HepG2 (cell line): ENCODE results near the gene DMGDH. TPM values are rescaled to one million over a fixed set of nuclear protein-coding genes. Genes with fewer than 3 reads are reported as not detected.

ENCODE experiments used
- ATAC-seq: fragments of 200-7000 bp; cut with Tn5 transposase; 3 replicates; pipeline ENCODE4 v1.9.1; 2020; ENCODE audit warnings: mild to moderate bottlenecking, moderate library complexity
- BruUV-seq: library from RNA; stranded (reverse); fragments of 400-500 nt; replicated peaks from 2 replicates; lab custom pipeline; 2021; lab: Mats Ljungman, UMichigan
- CTCF ChIA-PET: fragments of 300-600 bp; formaldehyde crosslinking; extraction: SDS; loops from one replicate; lab custom pipeline; 2021; ENCODE audit warnings: low total read pairs, inconsistent platforms, low intra/inter-chr PET ratio; lab: Yijun Ruan, JAX
- POLR2A ChIA-PET: fragments of 350-600 bp; sonication (Branson Sonifier 250); formaldehyde crosslinking; loops from one replicate; lab custom pipeline; 2020; ENCODE audit warnings: antibody characterized with exemption, inconsistent platforms; lab: Yijun Ruan, JAX
- DNase-seq: peaks from one replicate; pipeline ENCODE4 v3.0.0-alpha.2; 2015; ENCODE audit warnings: low spot score
- FAIRE-seq: peaks from 3 replicates; lab custom pipeline; 2011; peaks lifted over from hg19 to GRCh38; lab: Jason Lieb, UNC
- H2AFZ ChIP-seq: one replicate; pipeline ENCODE4 v1.6.1; 2011; ENCODE audit warnings: low read length, inconsistent platforms
- H3K27ac ChIP-seq: fragments of 300-600 bp; 3 replicates; pipeline ENCODE4 v1.8.0; 2011; ENCODE audit warnings: mixed run types, mild to moderate bottlenecking, mixed read lengths, low read length, inconsistent platforms; ENCODE audit not compliant: insufficient read depth; ENCODE audit errors: extremely low read length
- H3K27me3 ChIP-seq, 2 experiments: fragments of 200-600 bp in 1 of 2; 2 replicates in 1 of 2; 3 replicates in 1 of 2; pipeline versions ENCODE4 v1.6.0 to v1.8.0; 2011; ENCODE audit warnings: low read length in 2 of 2, mild to moderate bottlenecking in 2 of 2, moderate library complexity in 2 of 2, inconsistent platforms in 1 of 2; ENCODE audit not compliant: insufficient read depth in 2 of 2, control insufficient read depth in 1 of 2
- H3K36me3 ChIP-seq, 2 experiments: fragments of 200-600 bp in 1 of 2; replicated peaks in 1 of 2; 2 replicates in 1 of 2; 3 replicates in 1 of 2; pipeline versions ENCODE4 v1.5.1 to v1.8.0; 2011; ENCODE audit warnings: low read length in 2 of 2, inconsistent platforms in 1 of 2; ENCODE audit not compliant: insufficient read depth in 2 of 2, control insufficient read depth in 1 of 2
- H3K4me1 ChIP-seq: 2 replicates; pipeline ENCODE4 v1.5.1; 2012; ENCODE audit warnings: low read length, inconsistent platforms; ENCODE audit not compliant: insufficient read depth
- H3K4me2 ChIP-seq: 2 replicates; pipeline ENCODE4 v1.6.0; 2011; ENCODE audit warnings: low read depth, low read length, inconsistent platforms
- H3K4me3 ChIP-seq, 3 experiments: fragments of 200-600 bp in 1 of 3; sonication (generic), shearing (Covaris generic) in 1 of 3; replicated peaks in 1 of 3; 2 replicates each; pipeline ENCODE4 v1.5.1; 2011 to 2016; ENCODE audit warnings: low read length in 3 of 3, inconsistent platforms in 2 of 3, low read depth in 2 of 3, mild to moderate bottlenecking in 2 of 3, control low read depth in 1 of 3, mixed read lengths in 1 of 3; ENCODE audit not compliant: insufficient read depth in 1 of 3
- H3K79me2 ChIP-seq: one replicate; pipeline ENCODE4 v1.6.1; 2011; ENCODE audit warnings: low read length, inconsistent platforms; ENCODE audit not compliant: insufficient read depth
- H3K9ac ChIP-seq: 2 replicates; pipeline ENCODE4 v1.6.0; 2011; ENCODE audit warnings: mild to moderate bottlenecking, low read depth, low read length, inconsistent platforms; ENCODE audit not compliant: insufficient read depth
- H3K9me3 ChIP-seq: 2 replicates; pipeline ENCODE4 v1.5.1; 2012; ENCODE audit warnings: mild to moderate bottlenecking, low read length
- H4K20me1 ChIP-seq: 2 replicates; pipeline ENCODE4 v1.6.0; 2011; ENCODE audit warnings: inconsistent platforms, mild to moderate bottlenecking, low read length, moderate library complexity; ENCODE audit not compliant: insufficient read depth
- CREM ChIP-seq, 2 experiments: sonication (generic) in 1 of 2; formaldehyde crosslinking in 1 of 2; IDR thresholded peaks; 2 replicates each; pipeline versions ENCODE4 v1.4.0 to v1.6.1; 2016 to 2020; ENCODE audit warnings: antibody characterized with exemption in 1 of 2, mild to moderate bottlenecking in 1 of 2, missing genetic modification reagents in 1 of 2
- ISL2 ChIP-seq: sonication (generic); formaldehyde crosslinking; IDR thresholded peaks from 2 replicates; pipeline ENCODE4 v1.5.0; 2020; ENCODE audit warnings: missing genetic modification reagents
- NPAS2 ChIP-seq: sonication (generic); formaldehyde crosslinking; IDR thresholded peaks from 2 replicates; pipeline ENCODE4 v1.8.0; 2022; ENCODE audit warnings: mild to moderate bottlenecking, missing genetic modification reagents, borderline replicate concordance
- PHF21A ChIP-seq: sonication (generic); formaldehyde crosslinking; IDR thresholded peaks from 2 replicates; pipeline ENCODE4 v1.5.0; 2020; ENCODE audit warnings: mild to moderate bottlenecking, missing genetic modification reagents
- SAP130 ChIP-seq: IDR thresholded peaks from 2 replicates; pipeline ENCODE4 v1.6.1; 2016; ENCODE audit warnings: low read depth
- SKIL ChIP-seq: sonication (generic); formaldehyde crosslinking; IDR thresholded peaks from 2 replicates; pipeline ENCODE4 v1.8.0; 2022; ENCODE audit warnings: missing genetic modification reagents, mild to moderate bottlenecking, moderate library complexity, borderline replicate concordance
- SOX13 ChIP-seq, 3 experiments: fragments of 450-650 bp in 1 of 3; sonication (generic) in 1 of 3; formaldehyde crosslinking in 1 of 3; IDR thresholded peaks in 2 of 3; conservative IDR thresholded peaks in 1 of 3; 2 replicates each; pipeline versions ENCODE4 v1.5.0 to v1.6.1; 2016 to 2020; ENCODE audit warnings: antibody characterized with exemption in 1 of 3, mild to moderate bottlenecking in 1 of 3, missing compliant biosample characterization in 1 of 3, missing genetic modification reagents in 1 of 3, moderate library complexity in 1 of 3
- SRF ChIP-seq: IDR thresholded peaks from 2 replicates; pipeline ENCODE4 v1.6.1; 2011; ENCODE audit warnings: mild to moderate bottlenecking, low read depth, low read length, moderate library complexity
- TAF15 ChIP-seq: fragments of 200-400 bp; formaldehyde crosslinking; IDR thresholded peaks from one replicate; pipeline ENCODE4 v1.6.1; 2018; ENCODE audit warnings: mild to moderate bottlenecking, low read depth, low read length; ENCODE audit not compliant: poor library complexity, severe bottlenecking
- TCF7 ChIP-seq: sonication (generic); IDR thresholded peaks from 2 replicates; pipeline ENCODE4 v1.6.1; 2016; ENCODE audit warnings: antibody characterized with exemption, low read depth
- ZBTB34 ChIP-seq: sonication (generic); formaldehyde crosslinking; IDR thresholded peaks from 2 replicates; pipeline ENCODE4 v1.8.0; 2022; ENCODE audit warnings: mild to moderate bottlenecking, missing genetic modification reagents
- ZC3H4 ChIP-seq: sonication (generic); formaldehyde crosslinking; IDR thresholded peaks from 2 replicates; pipeline ENCODE4 v1.4.0; 2020; ENCODE audit warnings: missing genetic modification reagents, borderline replicate concordance
- ZGPAT ChIP-seq: IDR thresholded peaks from 2 replicates; pipeline ENCODE4 v1.6.1; 2016; ENCODE audit warnings: mild to moderate bottlenecking
- ZNF652 ChIP-seq: IDR thresholded peaks from 2 replicates; pipeline ENCODE4 v1.6.1; 2016; ENCODE audit warnings: low read depth, borderline replicate concordance
- ZNF773 ChIP-seq: sonication (generic); formaldehyde crosslinking; IDR thresholded peaks from 2 replicates; pipeline ENCODE4 v1.4.0; 2020; ENCODE audit warnings: missing genetic modification reagents, borderline replicate concordance
- ZUFSP ChIP-seq: sonication (generic); formaldehyde crosslinking; IDR thresholded peaks from 2 replicates; pipeline ENCODE4 v1.9.0; 2021; ENCODE audit warnings: missing genetic modification reagents, mild to moderate bottlenecking, borderline replicate concordance
- in situ Hi-C: cut with HindIII; loops from 2 replicates; pipeline ENCODE4 v1.10.0; 2017; ENCODE audit warnings: low pct_unique_long_range_greater_than_20kb; ENCODE audit not compliant: extremely low pct_ligation_motif_present
- intact Hi-C: fragments of 100-400 bp; cut with micrococcal nuclease; formaldehyde crosslinking; loops from one replicate; pipeline ENCODE4 v1.10.0; 2022; ENCODE audit not compliant: unreplicated experiment
- polyA plus RNA-seq, 8 experiments: library from polyadenylated mRNA; depleted of rRNA in 3 of 8; stranded (reverse) in 7 of 8; unstranded in 1 of 8; fragments of >200 nt; fragmentation: Illumina TruSeq in 4 of 8; extraction: Trizol in 4 of 8; gene quantifications; 2 replicates each; pipeline versions ENCODE4 v1.2.1 to v1.2.3, GENCODE V29; 2011 to 2016; ENCODE audit warnings: low read depth in 4 of 8, missing spikeins in 1 of 8, mixed read lengths in 1 of 8; ENCODE audit not compliant: insufficient read depth in 1 of 8
- total RNA-seq, 5 experiments: library from RNA; depleted of rRNA; stranded (reverse); fragments of >200 nt; fragmentation: Illumina TruSeq; extraction: Trizol; gene quantifications; 2 replicates each; pipeline ENCODE4 v1.2.3, GENCODE V29; 2016; ENCODE audit warnings: low read depth in 1 of 5

Gene DMGDH
- total and polyA plus RNA-seq, 2 of the 13 experiments (the other 11 are each of a cell fraction or from before 2014, with no cell fraction given) = 3.6 to 7.9 TPM

GRCh38 chr5:79002374-79002773, 67.1 kb downstream of the DMGDH start (continued):
- 0 out of 2 replicates have a peak, but pooled peaks have one; percentile 42 for TF ChIP-seq PHF21A
- TF ChIP-seq ISL2 (CRISPR knock-in tag) = peak; percentile 15; the same call in 1 of the 2 replicates
- TF ChIP-seq ZUFSP (CRISPR knock-in tag) = no peak
- TF ChIP-seq, all 625 proteins: peak for 44

- Histone ChIP-seq H3K9me3 (no peaks in the 10 kb centered on the region), H3K79me2 (no peaks in the 10 kb centered on the region), H3K4me3 (no peak overlapping the region), H3K4me2 (no peak overlapping the region), H3K36me3 (no peaks in the 10 kb centered on the region), H3K27me3 (no peaks in the 10 kb centered on the region), H3K4me1 (peaks cover 23% of the 10 kb centered on the region), H3K9ac (no peak overlapping the region), H2AFZ (no peak overlapping the region), H3K27ac (no peak overlapping the region), H4K20me1 (no peaks in the 10 kb centered on the region)
- ATAC-seq (no peak), DNase-seq (no peak), FAIRE-seq (no peak)
- CTCF ChIA-PET = no interaction called here
- no TSS peak for BruUV-seq
- intact Hi-C loops (no loop called here), in situ Hi-C loops (loop anchor here (25.0 kb wide), 1 partner anchor 461 kb away; no protein-coding TSS in a partner anchor)
- POLR2A ChIA-PET = interaction anchor here (2.7 kb wide), 1 partner anchor 16 kb away, joined by 13 read pairs; the partner anchor contains the start of gene ARSB
- TF ChIP-seq ZGPAT = no peak
- no peak for TF ChIP-seq NPAS2
- TF ChIP-seq TAF15 = no peak
- TF ChIP-seq SOX13 (IDR thresholded peaks at IDR 0.05) = no peak
- TF ChIP-seq SOX13 (CRISPR knock-in tag; conservative IDR thresholded peaks at IDR 0.05 in 1 of 2, IDR thresholded peaks at IDR 0.05 in 1 of 2) = no peak
- TF ChIP-seq TCF7 = no peak
- no peak for TF ChIP-seq ZNF652 (CRISPR knock-in tag)
- no peak for TF ChIP-seq CREM (IDR thresholded peaks at IDR 0.05)
- no peak for TF ChIP-seq CREM (CRISPR knock-in tag; IDR thresholded peaks at IDR 0.05)
- TF ChIP-seq ZNF773 = no peak
- no peak for TF ChIP-seq ZC3H4 (CRISPR knock-in tag)
- no peak for TF ChIP-seq SKIL (CRISPR knock-in tag)
- TF ChIP-seq ZBTB34 (CRISPR knock-in tag) = no peak
- no peak for TF ChIP-seq SAP130
- no peak for TF ChIP-seq SRF
These were observed 68.0 kb downstream of the DMGDH start for GRCh38 chr5:79001471-79001870.
